ENCODE data around the gene ANP32B. TPM values are rescaled to one million over a fixed set of nuclear protein-coding genes. Genes with fewer than 3 reads are reported as not detected.
"Not testable (repeated sequence)": the region's sequence is repeated elsewhere in the genome, so short reads cannot be mapped to it uniquely, and the experiment has no call there.

Gene ANP32B
- polyA plus RNA-seq, 1 donor (not counting 4 experiments of a cell fraction or from before 2014, with no cell fraction given) = 51.0 TPM

GRCh38 chr9:98019098-98019497, 36.0 kb downstream of the ANP32B start:
- dilution Hi-C loops (cut with MboI; ENCODE audit: extremely low pct_ligation_motif_present, low sequenced_read_pairs) = no loop called here
- no peak overlapping the region for H3K4me3 ChIP-seq (ENCODE audit: control insufficient read depth in 2 of 3, extremely low read depth in 1 of 3, insufficient read depth in 2 of 3, low read depth in 1 of 3, low read length in 3 of 3)
- H2AFZ ChIP-seq (ENCODE audit: control insufficient read depth, low read length) = no peak overlapping the region
- no peak for TF ChIP-seq CTCF (optimal IDR thresholded peaks at IDR 0.05 in 1 of 3, IDR thresholded peaks at IDR 0.05 in 1 of 3, conservative IDR thresholded peaks at IDR 0.05 in 1 of 3; ENCODE audit: extremely low read depth in 1 of 3, insufficient read depth in 2 of 3, low read length in 3 of 3)
- no peak for TF ChIP-seq EZH2 (IDR thresholded peaks at IDR 0.05; ENCODE audit: low read length)
- peaks cover 15 to 24% of the 10 kb centered on the region in 2 experiments for H3K36me3 ChIP-seq (ENCODE audit: control insufficient read depth in 2 of 2, extremely low read depth in 1 of 2, insufficient read depth in 2 of 2, low read length in 2 of 2)
- no peaks in the 10 kb centered on the region for H3K79me2 ChIP-seq (ENCODE audit: control insufficient read depth, insufficient read depth, low read length)
- no peak for DNase-seq (ENCODE audit: low read depth, low spot score)
- H3K4me2 ChIP-seq (ENCODE audit: control insufficient read depth, extremely low read depth, insufficient read depth, low read depth, low read length) = no peak overlapping the region
- H3K9me3 ChIP-seq (ENCODE audit: control insufficient read depth, low read depth, low read length) = no peaks in the 10 kb centered on the region
- H4K20me1 ChIP-seq (ENCODE audit: control insufficient read depth, extremely low read depth, insufficient read depth, low read length) = no peaks in the 10 kb centered on the region
- no peaks in the 10 kb centered on the region for H3K27me3 ChIP-seq (ENCODE audit: control insufficient read depth, extremely low read depth, insufficient read depth, low read length)
- no peak overlapping the region for H3K27ac ChIP-seq (ENCODE audit: control insufficient read depth, insufficient read depth, low read length)
- H3K9me1 ChIP-seq (ENCODE audit: control insufficient read depth, extremely low read depth, insufficient read depth, low read length) = no peaks in the 10 kb centered on the region
- H3K9ac ChIP-seq (ENCODE audit: control insufficient read depth, extremely low read depth, insufficient read depth, low read length) = no peak overlapping the region
- no peak for FAIRE-seq
- H3K4me1 ChIP-seq (ENCODE audit: control insufficient read depth, extremely low read depth, insufficient read depth, low read length) = no peaks in the 10 kb centered on the region

- H3K27ac ChIP-seq (ENCODE audit: control insufficient read depth, insufficient read depth, low read length); H3K4me2 ChIP-seq (ENCODE audit: control insufficient read depth, extremely low read depth, insufficient read depth, low read depth, low read length); H3K79me2 ChIP-seq (ENCODE audit: control insufficient read depth, insufficient read depth, low read length); H3K4me1 ChIP-seq (ENCODE audit: control insufficient read depth, extremely low read depth, insufficient read depth, low read length); H3K9me3 ChIP-seq (ENCODE audit: control insufficient read depth, low read depth, low read length); DNase-seq (ENCODE audit: low read depth, low spot score); dilution Hi-C loops (cut with MboI; ENCODE audit: extremely low pct_ligation_motif_present, low sequenced_read_pairs); H4K20me1 ChIP-seq (ENCODE audit: control insufficient read depth, extremely low read depth, insufficient read depth, low read length); H3K9ac ChIP-seq (ENCODE audit: control insufficient read depth, extremely low read depth, insufficient read depth, low read length); H3K9me1 ChIP-seq (ENCODE audit: control insufficient read depth, extremely low read depth, insufficient read depth, low read length); H2AFZ ChIP-seq (ENCODE audit: control insufficient read depth, low read length); FAIRE-seq; H3K4me3 ChIP-seq (ENCODE audit: control insufficient read depth in 2 of 3, extremely low read depth in 1 of 3, insufficient read depth in 2 of 3, low read depth in 1 of 3, low read length in 3 of 3); H3K27me3 ChIP-seq (ENCODE audit: control insufficient read depth, extremely low read depth, insufficient read depth, low read length): not testable (repeated sequence)
- peaks cover 11 to 22% of the 10 kb centered on the region in 2 experiments for H3K36me3 ChIP-seq (ENCODE audit: control insufficient read depth in 2 of 2, extremely low read depth in 1 of 2, insufficient read depth in 2 of 2, low read length in 2 of 2)
Measured at GRCh38 chr9:98019869-98020268, 36.7 kb downstream of the ANP32B start.

GRCh38 chr9:98020476-98021145, 37.5 kb downstream of the ANP32B start:
- Histone ChIP-seq H2AFZ (ENCODE audit: control insufficient read depth, low read length) (no peak overlapping the region), H3K27ac (ENCODE audit: control insufficient read depth, insufficient read depth, low read length) (no peak overlapping the region), H3K4me3 (ENCODE audit: control insufficient read depth in 2 of 3, extremely low read depth in 1 of 3, insufficient read depth in 2 of 3, low read depth in 1 of 3, low read length in 3 of 3) (no peak overlapping the region), H3K9me3 (ENCODE audit: control insufficient read depth, low read depth, low read length) (no peaks in the 10 kb centered on the region), H3K79me2 (ENCODE audit: control insufficient read depth, insufficient read depth, low read length) (no peaks in the 10 kb centered on the region), H3K27me3 (ENCODE audit: control insufficient read depth, extremely low read depth, insufficient read depth, low read length) (no peaks in the 10 kb centered on the region), H3K9me1 (ENCODE audit: control insufficient read depth, extremely low read depth, insufficient read depth, low read length) (no peaks in the 10 kb centered on the region), H3K36me3 (ENCODE audit: control insufficient read depth in 2 of 2, extremely low read depth in 1 of 2, insufficient read depth in 2 of 2, low read length in 2 of 2) (peaks cover 10 to 17% of the 10 kb centered on the region in 2 experiments), H3K4me1 (ENCODE audit: control insufficient read depth, extremely low read depth, insufficient read depth, low read length) (no peaks in the 10 kb centered on the region), H4K20me1 (ENCODE audit: control insufficient read depth, extremely low read depth, insufficient read depth, low read length) (no peaks in the 10 kb centered on the region), H3K4me2 (ENCODE audit: control insufficient read depth, extremely low read depth, insufficient read depth, low read depth, low read length) (no peak overlapping the region), H3K9ac (ENCODE audit: control insufficient read depth, extremely low read depth, insufficient read depth, low read length) (no peak overlapping the region)
- dilution Hi-C loops (cut with MboI; ENCODE audit: extremely low pct_ligation_motif_present, low sequenced_read_pairs) = no loop called here
- FAIRE-seq = no peak
- no peak for DNase-seq (ENCODE audit: low read depth, low spot score)
- TF ChIP-seq EZH2 (IDR thresholded peaks at IDR 0.05; ENCODE audit: low read length) (no peak), CTCF (optimal IDR thresholded peaks at IDR 0.05 in 1 of 3, IDR thresholded peaks at IDR 0.05 in 1 of 3, conservative IDR thresholded peaks at IDR 0.05 in 1 of 3; ENCODE audit: extremely low read depth in 1 of 3, insufficient read depth in 2 of 3, low read length in 3 of 3) (no peak)
